Mesenteric fat pad (tissue), 1 donor: Measurements from ENCODE around the gene NR2F1. TPM values are rescaled to one million over a fixed set of nuclear protein-coding genes. Genes with fewer than 3 reads are reported as not detected.

ENCODE experiments used
- DNase-seq: peaks from one replicate; pipeline ENCODE4 v3.0.0-alpha.2; 2020; ENCODE audit warnings: low spot score
- total RNA-seq: library from RNA; stranded (reverse); fragmentation: NEBNext Ultra II Directional; extraction: Animal tissue kit (Norgen Biotek cat#: 25700); gene quantifications from one replicate; pipeline ENCODE4 v1.2.1, GENCODE V29; 2021
- donor health status: DM: yes; HTN: yes; CAD: no.

NR2F1 gene
- total RNA-seq, 1 donor from 2014 or later = 71.5 TPM

DNA sequence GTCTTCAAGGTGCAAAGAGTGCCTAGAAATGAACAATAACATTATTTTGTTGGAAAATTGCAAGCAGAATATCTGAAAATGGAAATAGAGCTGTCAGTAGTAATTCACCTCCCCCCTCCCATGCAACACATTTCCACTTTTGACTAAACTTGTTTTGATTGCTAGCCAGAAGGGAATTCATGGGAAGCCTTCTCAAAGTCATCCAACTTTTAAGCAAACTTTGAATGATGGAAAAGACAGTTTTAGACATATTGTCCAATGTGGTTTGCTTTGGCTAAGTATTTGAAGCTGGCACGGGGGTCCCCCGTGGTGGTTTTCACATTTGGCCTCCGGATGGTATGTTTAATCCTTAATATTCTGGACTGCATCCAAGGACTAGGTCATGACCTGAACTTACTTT, 7.5 kb downstream of the NR2F1 start:
- no peak for DNase-seq

DNA sequence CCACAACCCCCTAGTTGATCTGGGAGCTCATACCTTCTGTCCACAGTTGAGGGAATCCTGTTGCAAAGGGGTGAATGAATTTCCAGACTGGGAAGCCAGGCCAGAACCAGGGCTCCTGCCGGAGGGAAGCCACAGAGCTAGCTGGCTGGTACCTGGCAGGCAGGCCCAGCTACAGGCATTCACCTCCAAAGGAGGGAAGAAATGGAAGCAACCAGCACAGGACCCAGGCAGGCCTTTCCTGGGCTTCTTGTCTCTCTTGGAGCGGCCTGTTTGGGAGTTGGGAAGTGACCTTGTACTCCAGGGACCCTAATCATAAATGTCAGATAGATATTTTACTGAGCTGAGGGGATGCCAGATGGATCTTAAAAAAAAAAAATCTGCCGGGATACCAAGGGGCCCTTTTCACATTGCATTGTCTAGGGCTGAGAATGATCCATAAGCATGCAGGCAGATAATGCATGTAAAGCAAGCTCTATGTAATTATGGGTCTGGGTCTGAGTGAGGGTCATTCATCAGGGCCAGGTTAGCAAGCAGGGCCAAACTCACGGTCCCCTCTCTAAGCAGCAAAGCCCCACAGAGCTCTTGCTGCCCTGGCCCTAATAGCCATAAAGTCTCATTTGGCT, 8.4 kb downstream of the NR2F1 start:
- no peak for DNase-seq

DNA sequence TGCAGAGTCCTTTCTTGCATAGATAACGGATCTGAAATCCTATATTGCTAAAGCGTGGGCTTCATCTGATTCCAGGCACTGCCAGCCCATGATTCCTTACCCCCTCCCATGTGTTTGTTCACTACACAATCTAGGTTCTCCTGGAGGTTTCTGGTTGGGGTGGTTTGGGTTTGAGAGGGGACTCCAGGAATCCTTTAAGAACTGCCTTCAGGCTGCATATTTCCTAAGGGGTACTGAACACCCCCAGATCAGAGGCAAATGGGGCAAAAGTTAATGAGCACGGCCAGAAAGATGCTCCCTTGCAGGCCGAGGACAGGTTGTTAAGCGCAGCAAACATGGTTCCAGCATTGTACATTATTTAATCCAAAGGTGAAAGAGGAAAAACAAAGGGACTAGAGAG, 9.9 kb downstream of the NR2F1 start:
- no peak for DNase-seq

DNA sequence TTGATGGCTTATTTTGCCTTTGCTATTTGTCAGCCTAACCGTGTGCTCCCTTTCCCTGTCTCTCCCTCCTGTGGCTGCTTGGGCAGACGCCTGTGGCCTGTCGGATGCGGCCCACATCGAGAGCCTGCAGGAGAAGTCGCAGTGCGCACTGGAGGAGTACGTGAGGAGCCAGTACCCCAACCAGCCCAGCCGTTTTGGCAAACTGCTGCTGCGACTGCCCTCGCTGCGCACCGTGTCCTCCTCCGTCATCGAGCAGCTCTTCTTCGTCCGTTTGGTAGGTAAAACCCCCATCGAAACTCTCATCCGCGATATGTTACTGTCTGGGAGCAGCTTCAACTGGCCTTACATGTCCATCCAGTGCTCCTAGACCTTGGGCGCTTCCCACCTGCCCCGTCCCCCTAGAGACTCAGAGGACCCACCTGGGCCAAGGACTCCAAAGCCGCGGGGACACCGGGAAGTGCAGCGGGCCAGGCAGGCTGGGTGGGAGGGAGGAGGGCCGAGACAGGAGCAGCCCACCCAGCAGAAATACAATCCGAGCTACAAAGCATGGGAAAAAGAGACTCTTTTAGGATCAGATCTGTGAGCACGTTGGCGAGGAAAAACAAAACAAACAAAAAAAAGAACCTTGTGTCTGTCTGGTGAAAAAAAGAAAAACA, 10.6 kb downstream of the NR2F1 start:
- DNase-seq = no peak

DNA sequence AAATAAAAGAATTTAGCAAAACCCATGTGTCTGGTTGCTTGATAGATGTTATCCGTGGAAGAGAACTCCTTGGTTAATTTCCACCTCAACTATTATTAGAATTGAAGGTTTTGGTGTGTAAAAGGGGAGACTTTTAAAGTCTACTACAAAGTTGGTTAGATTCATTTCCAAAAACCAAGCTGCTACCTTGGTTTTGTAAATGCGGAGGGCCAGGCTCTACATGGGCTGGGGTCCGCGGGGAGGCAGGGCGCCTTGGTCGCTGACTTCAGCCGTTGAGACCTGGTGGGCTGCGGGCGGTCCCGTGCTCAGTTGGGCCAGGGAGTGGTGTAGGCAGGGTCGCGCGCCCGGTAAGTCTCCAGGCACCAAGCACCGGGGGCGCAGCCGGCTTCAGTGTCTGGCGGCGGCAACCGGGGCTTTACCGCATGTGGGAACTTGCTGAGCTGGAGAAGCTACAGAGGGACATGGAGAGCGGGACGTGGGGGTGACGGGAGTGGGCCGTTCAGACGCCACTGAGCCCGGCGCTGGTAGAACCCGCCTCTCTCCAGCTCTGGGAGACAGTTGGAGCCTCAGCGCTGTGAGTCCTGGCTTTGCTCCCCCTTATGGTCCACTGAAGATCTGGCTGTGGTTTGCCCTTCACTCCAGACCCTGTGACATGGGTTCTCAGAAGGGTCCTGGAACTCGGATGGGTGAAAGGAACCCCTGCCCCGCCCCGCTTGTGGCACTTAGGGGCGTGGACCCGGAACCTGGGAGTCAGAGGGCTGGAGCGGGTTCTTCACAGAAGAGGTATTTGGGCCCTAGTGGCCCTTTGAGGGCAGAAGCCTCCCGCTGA, 11.8 kb downstream of the NR2F1 start:
- DNase-seq = no peak

DNA sequence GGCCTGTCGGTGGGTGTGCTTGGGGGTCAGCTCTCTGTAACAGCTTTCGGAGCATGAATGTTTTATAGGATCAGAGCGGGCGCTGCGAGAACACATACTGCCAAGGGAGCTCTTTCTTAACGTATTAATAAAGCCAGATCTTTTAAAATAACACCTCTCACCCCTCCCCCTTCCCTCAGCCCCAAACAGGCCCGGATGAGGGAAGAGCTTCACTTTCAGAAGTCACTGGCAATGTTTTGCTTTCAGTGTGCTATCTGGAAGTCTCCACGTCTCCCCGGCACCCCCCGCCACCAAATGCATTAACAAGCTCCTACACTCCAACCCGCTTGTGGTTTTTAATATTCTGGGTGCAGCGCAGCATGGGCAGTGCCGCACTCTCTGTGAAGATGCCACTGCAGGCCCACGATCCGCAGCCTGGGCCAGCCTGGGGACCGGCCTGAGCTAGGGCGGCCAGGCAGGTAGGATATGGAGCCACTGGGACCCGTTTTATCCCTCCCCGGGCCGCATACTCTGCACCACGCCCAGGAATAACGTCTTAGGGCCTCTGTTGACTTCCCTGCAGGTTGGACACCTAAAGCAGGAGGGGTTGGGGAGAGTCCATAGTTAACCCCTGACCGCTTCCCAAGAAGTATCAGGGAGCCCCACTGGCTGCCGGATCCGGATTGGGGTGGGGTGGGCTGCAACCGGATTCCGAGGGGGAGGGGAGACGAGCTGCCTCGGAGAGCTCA, 12.6 kb downstream of the NR2F1 start:
- no peak for DNase-seq

DNA sequence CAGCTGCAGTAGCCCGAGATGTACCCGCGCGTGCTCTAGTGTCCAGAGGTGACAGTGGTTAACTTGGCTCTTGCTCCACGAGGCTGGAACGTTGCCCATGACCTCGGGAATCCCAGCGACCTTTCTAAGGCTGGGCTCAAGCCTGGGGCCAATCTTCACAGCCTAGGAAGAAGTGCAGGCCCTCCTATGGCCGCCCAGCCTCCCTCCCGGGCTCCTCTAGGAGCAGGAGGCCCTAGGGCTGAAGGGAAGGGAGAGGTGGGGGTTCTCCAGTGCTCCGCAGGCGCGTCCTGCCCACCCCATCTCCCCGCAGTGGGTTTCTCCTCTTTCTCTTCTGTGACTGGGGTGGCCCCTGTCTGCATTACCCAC, 13.3 kb downstream of the NR2F1 start:
- no peak for DNase-seq

DNA sequence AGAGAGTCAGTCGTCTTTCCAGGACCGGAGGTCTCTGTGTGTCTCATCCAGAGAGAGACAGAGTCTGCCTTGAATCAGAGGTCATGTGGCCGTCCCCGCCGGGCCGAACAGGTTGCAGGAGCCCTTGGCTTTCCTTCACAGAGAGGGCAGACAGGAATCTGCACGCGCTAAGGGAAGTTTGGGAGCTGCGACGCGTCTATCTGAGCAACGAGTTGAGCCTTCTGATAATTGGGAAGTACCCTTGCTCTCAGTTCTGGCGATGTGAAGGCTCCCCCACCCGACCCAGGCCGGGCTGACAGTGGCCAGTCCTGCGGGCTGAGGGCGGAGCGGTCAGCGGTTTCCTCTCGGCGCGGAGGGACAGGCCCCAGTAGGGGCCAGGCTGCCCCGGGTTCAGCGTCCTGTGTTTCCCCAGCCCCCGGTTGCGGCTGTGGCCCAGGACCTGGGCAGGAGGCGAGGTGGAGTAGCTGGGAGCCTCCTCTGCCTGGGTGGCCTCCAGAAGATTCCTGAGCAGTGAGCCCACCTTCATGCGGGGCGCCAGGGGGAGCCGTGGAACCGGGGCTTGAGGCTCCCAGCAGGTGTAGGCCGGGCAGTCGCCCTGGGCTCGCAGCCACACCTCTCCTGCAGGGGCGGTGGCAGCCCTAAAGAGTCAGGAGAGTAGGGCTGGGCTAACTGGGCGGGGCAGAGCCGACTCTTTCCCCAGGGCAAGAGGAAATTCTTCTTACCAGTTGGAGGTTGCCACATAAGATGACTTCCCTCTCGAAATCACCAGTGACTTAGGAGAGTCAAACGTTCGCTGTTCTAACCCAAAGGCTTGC, 13.9 kb downstream of the NR2F1 start:
- no peak for DNase-seq

DNA sequence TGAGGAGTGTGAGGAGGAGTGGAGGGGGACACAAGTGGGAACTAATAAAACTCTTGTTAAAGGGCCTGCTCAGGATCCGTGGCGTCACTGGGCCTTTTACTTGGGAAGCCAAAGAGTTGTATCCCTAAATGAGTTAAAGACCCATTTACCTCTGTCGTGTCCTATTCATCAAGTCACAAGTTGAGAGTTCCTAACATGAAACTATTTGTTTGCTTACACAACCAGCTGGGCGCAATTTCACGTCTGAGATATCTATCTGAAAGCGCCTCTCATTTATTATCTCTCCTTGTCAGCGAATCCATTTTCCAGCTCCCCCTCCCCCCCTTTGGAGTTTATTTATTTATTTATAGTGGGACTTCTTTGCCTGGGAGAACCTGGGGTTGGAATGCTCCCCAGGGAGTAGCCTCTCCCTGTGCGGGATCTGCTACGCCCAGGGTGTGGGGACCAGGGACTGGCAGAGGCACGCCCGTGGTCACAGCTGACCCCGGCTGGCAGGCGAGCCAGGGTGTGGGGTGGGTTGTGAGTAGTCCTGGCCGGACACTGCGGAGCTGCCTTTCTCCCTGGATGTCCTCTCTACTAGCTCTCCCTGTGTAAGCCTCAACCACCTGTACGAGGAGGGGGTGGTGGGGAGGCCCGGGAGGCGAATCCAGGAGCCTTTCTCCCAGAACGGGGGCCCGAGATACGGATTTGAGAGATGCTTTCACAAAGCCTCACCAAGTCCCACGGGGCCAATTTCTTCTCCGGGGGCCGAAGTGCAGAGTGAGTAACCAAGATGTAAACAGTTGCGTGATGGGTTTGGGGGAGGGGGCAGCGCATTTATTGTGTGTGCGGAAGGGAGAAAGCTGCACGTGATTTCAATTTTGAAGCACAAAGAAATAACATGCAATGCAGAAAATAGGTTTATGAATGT, 15.3 kb downstream of the NR2F1 start:
- DNase-seq = no peak

DNA sequence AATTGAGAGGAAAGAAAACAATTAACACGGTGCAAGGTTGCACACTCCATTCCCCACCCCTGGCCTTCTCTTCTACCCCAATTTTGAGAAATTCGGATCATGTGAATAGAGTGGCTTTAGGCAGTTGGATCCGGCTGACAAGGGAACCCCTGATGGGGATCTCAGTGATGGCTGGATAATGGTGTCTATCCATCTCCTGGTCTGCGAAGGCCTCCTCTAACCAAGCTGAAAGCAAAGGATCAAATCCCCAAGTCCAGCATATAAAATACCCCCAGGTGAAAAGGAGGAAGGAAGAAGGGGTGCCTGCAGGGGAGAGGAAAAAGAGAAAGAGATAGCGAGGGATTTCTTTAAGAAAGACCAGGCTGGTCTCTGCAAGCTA, 16.0 kb downstream of the NR2F1 start:
- DNase-seq = no peak

DNA sequence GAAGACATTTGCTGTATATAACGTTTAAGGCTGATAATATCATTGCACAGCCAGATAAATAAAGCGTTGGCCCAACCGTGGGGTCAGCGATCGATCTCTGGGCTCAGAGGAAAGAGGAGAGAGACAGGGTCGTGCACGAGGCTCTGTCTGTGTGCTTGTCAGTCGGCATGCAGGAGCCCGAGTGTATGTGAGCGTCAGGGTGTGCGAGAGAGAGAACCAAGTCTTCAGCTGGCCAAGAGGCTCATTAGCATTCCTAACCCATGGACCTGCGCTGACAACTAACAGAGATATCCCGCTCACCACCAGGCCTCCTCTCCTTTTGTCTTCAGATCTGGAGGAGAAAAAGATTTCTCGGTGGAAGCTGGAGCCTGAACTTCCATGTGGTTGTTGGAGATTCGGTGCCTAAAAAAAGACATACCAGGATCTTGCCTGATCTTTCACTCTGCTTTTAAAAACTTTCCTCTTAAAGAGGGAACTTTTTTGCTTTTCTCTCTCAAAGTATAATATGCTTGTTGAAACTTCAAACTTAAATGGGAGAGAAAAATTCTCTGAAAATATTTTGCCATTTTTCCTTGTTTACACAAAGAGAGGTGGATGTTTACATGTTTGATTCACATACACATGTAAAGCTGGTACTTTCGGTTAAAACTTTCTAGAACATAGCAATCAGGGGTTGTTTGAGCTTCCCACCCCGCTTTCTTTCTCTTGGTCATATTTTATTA, 16.5 kb downstream of the NR2F1 start:
- no peak for DNase-seq

DNA sequence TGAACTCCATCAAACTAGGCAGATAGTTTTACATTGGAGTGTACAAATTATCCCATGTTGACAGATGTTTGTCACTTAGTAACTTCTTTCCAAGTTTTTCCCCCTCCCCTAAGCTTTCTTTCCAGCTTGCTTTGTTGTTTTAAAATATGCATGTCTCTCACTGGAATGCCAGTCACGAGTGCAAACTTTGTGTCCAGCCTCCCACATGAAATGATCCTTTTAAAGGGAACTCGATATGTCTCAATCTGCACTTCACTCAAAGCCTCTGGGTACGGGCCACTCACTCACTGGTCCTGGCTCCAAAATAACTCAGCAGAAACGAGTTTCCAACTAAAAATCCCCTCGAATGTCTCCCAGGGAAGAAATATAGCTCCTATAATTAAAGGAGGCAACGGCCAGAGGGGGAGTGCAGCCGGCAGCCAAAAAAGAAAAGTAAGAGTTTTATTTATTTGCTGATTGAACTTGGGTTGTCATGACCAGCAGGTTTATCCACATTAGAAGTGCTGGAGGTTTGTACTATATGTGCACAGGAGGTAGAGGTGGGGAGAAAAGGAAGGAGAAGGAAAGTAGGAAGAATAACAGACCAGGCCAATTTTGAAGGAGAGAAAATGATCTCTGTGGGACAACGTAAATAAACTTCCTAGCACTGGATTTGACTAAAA, 17.5 kb downstream of the NR2F1 start:
- DNase-seq = no peak

DNA sequence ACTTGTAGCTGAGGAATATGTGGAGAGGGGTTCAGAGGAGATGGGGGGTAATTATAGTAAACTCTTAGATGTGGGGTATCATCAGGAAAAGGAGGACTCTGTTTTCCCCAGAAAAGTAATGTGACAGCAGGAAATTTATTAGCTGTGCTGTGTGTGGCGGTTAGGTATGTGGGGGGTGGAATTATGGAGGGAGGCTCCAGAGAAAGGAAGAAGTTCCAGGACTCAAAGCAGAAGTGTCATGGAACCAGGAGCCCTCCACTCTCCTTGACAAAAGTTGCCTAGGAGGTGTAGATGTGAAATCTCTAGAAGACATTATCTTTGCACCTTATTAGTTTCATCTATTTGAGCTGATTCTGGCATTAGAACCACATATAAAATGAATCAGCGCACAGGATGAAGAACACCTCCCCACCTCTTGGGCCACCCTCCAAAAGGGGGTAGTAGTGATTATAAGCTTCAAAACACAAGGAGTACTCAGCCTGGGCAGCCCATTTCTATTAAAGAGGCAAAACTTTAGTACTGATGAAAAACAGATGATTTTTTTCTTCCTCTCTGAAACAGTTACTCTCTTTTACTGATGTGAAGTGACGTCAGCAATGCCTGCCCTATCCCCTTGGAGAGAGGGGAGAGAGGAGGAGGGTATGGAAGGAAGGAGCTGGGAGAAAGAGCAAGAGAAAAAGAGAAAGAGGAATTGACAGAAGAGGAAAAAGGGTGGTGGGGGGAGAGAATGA, 18.2 kb downstream of the NR2F1 start:
- no peak for DNase-seq

DNA sequence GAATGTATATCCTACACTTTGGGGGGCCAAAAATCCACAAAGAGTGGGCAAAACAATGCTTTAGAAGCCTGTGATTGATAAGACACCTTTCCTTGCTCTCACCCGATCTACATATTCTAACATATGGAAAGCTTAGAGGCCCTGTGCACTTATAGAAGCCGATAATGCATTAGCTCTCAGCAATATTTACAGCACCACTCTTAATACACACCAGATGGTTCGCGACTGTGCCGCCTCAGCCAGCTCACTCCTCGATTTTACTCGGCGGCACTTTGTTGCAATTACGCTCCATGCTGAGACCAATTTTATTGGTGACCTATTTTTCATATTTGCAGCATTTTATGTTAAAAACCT, 18.8 kb downstream of the NR2F1 start:
- no peak for DNase-seq

DNA sequence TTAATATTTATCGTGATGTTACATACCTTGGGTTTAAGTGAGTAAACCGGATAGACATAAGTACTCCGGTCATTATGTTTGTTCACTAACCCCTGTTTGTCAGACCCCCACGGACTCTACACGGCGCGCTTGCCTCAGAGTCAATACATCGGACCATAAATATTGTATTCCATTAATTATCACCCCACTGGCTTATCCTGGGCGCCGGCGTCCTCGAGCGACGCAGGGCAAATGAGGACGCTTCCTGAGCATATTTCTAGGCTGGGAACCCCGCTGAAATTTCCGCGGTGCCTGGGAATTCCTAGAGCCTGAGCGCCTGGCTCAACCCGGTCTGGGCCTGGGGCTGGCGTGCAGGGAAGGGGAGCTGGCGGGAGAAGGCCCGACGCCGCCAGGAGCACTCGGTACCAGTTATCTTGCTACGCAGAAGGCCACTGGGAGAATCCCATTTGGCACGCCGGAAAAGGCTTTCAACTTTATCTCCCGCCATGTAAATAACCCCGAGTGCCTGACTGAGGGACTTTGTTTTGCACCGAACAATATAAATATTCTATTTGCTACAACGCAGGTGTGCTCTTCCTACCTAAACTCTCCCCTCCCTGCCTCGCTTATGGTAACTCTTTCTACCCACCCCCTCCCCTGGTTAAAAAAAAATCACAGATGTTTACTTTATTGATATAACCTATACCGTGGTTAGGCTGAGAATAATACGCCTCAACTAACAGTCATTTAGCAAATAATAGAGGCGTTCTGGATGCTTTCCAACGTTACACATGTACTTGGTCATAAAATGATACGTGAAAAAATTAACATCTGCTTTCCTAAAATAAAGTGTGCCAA, 19.4 kb downstream of the NR2F1 start:
- no peak for DNase-seq

DNA sequence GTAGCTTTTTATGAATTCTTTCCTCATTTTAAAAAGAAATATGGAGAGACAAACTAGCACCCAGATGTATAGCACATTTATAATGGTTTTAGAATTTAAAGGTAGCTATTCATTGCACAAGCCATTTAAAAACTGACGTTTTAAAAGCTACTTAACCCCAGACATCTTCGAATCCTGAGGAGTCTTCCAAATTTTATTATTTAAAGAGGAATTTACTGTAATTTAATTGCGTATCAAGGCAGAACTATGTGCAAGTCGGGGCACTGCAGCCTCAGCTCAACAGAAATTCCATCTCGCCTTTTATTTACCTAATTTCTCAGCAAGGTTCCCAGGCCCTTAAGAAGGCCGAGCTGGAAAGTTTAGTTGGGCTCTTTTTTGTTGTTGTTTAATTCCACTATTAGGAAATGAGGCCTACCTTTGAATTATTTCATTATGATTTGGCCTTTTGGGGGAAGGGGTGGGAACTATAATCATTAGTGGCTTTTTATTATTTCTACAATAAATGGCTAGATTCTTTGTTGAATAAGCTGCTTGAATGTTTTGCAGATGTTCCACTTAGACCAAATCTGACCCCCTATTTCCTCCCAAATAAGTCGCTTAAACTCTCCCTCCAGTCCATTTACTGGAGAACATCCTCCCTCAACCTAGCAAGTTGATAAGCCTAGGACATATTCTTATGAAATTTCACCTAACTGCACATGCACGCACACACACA, 20.2 kb downstream of the NR2F1 start:
- no peak for DNase-seq
